GM21390 (cell line): Measurements from ENCODE around the gene GSTT4.
A peak's percentile ranks its signal among the peaks of the same experiment; 100 is the strongest.
"Not testable (repeated sequence)": the region's sequence is repeated elsewhere in the genome, so short reads cannot be mapped to it uniquely, and the experiment has no call there.

Experiments used
- ATAC-seq: cut with Tn5 transposase; IDR thresholded peaks from one replicate; pipeline ENCODE4 v1.9.1; 2021; ENCODE audit not compliant: unreplicated experiment

The GSTT4 gene

DNA sequence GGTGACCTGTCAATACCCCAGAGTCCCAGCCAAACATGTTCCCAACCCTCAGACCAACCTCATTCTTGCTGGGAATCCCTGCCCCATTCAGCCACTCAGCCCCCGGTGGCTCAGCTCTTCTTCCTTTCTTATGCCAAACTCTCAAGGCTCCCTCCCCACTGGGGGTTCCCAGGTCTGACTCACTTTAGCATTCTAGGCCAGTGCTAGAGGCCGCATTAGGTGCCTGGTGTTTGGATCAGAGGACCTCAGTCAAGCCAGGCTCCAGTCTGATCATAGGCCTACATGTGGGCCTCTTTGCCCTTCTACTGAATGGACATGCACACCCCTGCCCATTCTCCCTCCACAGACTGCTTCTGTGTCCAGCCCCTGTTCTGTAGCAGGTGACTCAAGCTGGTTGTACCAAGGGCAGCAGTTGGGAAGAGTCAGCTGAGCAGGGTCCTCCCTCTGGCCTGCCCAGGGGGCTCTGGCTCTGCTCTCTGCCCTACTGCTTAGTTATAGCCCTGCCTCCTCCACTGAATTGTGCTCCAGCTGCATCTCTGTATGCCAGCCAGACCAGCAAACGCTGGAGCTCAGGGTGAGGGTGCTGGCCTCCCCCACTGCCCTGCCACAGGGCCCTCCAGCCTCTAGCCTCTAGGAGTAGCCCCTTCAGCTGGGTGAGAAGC is 15.5 kb downstream of the GSTT4 start:
- not testable (repeated sequence) for ATAC-seq

DNA sequence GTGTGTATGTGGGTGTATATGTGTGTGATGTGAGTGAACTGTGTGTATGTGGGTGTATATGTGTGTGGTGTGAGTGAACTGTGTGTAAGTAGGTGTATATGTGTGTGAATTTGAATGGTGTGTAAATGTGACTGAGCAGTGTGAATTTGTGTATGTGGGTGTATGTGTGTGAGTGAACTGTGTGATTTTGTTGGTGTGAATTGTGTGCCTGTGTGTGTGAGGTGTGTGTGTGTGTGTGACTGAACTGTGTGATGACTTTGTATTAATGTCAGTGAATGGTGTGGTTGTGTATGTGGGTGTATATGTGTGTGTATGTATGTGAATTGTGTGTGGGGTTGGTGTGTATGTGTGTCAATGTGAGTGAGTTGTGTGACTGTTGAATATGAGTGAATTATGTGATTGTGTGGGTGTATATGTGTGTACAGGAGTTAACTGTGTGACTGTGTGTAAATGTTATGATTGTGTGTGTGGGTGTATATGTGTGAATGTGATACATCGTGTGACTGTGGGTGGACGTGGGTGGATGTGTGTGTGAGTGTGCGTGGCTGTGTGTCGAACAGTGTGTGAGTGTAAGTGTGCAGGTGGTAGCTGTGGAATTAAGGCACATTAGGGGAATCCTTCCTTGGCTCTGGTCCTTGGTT is 18.6 kb downstream of the GSTT4 start:
- ATAC-seq: not testable (repeated sequence)

DNA sequence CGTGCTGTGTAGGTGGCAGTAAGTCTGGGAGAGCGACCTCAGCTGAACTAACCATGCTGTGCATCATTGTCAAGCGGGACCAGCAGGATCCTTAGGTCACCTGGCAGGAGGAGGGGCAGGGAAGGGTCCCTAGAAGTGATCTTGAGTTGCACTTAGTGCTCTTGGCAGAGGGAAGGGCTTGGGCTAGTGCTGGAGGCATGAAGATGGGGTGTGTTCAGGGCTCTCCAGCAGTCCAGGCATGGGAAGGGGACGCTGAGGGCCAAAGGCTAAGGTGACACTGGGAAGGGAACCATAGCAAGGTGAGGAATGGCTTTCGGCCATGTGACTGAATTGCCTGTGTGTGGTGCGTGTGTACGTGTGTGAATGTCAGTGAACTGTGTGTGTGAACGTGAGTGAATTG is 19.2 kb downstream of the GSTT4 start:
- not testable (repeated sequence) for ATAC-seq

DNA sequence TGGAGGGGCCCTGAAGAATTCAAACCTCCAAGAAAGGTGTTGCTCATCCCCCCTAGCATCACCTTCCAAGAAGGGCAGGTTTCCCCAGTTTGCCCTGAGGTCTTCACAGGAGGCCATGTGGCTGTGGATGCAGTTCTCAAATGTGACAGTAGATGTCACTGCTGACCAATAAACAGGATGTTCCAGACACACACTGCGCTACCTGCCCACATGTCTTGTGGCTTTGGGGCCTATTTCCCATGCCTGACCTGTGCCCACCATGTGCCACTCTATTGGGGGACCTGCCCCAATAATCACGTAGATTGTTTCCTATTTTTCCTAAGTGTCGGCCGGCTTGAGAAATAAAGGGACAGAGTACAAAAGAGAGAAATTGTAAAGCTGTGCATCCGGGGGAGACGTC is 20.8 kb downstream of the GSTT4 start:
- ATAC-seq: no peak

DNA sequence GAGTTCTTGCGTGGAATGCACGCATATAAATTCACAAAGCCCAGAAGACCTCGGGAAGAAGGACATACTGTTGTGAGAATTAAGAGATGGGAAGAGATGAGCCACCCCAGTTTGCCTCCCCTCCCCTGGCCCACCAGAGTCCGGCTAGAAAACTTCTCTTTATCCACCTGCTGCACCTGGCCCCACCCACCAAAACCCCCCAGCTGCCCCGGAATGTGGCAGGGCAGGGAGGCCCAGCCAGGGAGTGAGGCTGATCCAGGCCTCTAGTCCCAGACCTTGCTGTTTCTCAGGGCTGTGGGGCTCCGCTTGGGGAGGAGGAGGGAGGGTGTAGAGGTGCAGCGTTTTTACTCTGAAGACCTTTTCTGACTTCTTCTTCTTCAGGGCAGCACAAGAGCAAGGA is 24.7 kb downstream of the GSTT4 start:
- ATAC-seq: not testable (repeated sequence)

DNA sequence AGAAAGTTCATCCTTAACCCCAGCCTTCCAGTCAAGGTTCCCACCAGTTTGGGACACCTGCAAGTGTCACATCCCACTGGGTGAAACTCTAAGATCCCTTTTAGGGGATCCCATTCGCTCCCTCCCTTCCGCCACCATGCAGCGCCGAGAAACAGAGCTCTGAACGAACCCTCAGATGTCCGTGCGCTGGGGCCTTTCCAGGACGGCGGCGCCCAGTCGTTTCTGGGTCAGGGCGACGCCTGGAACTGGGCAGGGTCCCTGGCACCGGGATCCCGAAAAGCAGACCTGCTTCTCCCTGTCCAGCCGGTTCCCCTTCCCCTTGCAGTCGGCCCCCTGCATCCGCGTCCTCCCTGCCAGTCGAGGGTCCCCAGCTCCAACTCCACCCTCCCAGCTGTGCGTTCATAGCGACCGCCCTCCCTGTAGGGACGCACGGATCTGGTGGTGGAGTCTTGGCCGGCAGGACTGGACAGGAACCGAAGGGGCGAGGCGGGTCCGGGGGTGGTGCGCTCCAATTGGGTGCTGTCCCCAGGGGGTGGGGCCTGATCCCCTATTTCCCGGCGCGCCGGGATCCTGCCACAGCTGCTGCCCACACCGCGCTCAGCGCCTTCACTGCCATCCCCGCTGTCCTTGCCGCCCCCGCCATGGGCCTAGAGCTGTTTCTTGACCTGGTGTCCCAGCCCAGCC is 25.6 kb downstream of the GSTT4 start, which contains the start of gene GSTT2:
Gene GSTT2, plus strand, starts transcription at position 578 of the 684 bp plus-strand sequence.
- not testable (repeated sequence) for ATAC-seq

DNA sequence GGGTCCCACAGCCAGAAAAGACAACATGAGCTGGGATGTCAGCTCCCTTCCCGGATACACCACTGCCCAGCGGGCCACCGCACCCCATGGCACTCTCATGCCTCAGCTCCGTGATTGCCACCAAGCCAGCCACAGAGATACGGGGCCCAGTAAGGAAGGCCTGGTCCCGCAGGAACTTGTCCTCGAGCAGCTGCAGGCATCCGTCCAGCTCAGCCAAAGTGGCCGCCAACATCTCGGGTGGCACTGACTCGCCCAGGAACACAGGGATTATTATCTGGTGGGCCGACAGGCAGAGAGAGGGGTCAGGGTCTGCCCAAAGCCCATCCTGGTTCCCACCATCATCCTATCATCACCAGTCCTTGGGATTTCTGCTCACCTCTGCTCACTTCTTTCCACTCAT is 27.9 kb downstream of the GSTT4 start:
- ATAC-seq: not testable (repeated sequence)

DNA sequence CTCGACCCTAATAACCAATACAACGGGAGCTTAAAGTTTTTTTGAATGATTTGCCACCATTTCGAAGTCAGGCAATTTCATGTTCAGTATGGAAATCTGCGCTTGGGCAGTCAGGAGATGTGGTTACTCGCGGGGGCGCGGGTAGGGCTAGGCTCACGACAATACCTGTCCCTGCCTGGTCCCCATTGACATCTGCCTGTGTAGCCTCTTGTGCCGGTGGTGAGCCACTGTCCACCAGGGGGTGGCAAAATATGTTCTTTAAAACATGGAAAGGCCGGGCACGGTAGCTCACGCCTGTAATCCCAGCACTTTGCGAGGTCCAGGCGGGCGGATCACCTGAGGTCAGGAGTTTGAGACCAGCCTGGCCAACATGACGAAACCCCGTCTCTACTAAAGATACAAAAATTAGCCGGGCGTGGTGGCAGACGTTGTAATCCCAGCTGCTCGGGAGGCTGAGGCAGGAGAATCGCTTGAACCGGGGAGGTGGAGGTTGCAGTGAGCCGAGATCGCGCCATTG is 30.4 kb downstream of the GSTT4 start:
- peak; percentile 38 for ATAC-seq

DNA sequence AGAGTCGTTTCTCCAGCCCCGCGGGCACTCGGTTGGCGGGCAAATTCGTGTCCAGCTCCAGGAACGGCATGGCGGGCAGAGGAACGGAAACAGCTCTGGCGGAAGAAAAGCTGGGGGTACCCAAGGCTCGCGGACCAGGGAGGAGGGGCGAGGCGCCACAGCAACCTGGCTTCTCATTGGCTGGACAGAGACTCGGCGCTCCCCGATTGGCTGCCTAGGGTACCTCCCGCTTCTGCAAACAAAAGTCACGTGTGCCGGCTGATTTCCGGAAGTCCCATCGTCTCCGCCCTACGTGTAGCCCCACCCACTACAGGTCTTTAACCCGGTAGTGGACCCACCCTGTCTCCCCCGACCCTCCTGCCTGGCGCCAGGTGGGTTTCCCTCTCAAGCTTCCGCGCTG is 30.9 kb downstream of the GSTT4 start, which contains the start of gene DDT:
Gene DDT, minus strand, starts transcription at position 97 of the 400 bp plus-strand sequence. Its CDS starts 27 bp downstream, at position 70.
- peak; percentile 71 for ATAC-seq

DNA sequence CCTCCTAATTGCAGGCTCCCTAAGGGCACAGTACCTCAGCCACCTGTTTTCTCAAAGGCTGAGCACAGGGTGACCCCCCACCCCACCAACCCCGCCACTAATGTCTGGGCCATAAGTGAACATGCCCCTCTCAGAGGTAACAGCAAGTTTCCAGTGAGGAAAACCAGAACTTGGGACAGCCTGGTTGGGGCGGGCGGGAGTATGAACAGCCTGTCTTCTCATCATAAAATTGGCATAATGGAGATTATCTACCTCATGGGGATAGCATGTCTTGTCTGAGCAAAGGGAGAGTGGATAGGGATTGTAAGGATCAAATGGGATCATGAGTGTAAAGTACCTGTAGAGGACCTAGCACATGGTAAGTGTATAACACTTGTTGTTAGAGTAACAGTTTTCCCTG is 33.3 kb downstream of the GSTT4 start:
- not testable (repeated sequence) for ATAC-seq

DNA sequence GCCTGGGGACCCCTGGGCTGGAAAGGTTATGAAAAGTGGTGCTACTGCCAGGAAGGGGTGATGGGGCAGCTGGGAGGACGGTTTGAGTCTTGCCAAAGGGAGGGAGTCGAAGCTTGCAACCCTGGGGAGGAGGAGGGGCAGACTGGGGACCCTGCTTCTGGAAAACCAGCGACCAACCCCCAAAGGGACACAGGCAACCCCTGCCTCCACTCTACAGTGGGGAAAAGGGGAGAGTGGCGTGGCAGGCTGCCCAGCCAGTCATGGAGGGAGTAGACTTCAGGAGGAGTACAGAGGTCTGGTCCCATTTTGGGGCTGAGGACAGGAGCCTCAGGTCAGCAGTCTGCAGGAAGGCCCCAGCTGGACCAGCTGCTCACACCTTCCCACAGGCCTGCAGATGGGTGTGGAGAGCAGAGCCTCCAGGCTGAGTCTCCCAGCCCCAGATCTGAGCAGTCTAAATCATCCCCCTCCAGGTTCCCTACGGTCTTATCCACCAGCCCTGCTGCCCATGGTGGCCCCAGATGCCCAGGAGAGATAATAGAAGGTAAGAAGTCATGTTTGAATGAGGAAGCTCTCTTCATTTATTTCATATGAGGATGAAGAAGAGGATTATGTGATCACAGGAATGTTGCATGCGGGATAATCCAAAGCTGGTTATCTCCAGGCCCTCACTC is 34.3 kb downstream of the GSTT4 start:
- no peak for ATAC-seq

DNA sequence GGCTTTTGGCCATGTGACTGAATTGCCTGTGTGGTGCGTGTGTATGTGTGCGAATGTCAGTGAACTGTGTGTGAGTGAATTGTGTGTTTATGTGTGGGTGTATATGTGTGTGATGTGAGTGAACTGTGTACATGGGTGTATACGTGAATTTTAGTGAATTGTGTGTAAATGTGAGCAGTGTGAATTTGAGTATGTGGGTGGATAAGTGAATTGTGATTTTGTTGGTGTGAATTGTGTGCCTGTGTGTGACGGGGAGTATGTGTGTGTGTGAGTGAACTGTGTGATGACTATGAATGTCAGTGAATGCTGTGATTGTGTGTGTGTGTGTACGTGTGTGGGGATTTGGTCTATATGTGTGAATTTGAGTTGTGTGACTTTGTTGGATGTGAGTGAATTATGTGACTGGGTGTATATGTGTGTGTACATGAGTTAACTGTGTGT is 35.0 kb downstream of the GSTT4 start:
- ATAC-seq: no peak

DNA sequence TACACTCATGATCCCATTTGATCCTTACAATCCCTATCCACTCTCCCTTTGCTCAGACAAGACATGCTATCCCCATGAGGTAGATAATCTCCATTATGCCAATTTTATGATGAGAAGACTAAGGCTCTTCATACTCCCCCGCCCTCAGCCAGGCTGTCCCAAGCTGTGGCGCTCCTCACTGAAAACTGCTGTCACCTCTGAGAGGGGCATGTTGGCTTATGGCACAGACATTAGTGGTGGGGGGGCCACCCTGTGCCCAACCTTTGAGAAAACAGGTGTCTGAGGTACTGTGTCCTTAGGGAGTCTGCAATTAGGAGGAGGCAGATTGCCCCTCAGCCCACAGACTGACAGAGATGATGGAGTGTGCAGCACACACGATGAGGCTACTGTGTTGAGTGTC is 36.2 kb downstream of the GSTT4 start:
- ATAC-seq: no peak

DNA sequence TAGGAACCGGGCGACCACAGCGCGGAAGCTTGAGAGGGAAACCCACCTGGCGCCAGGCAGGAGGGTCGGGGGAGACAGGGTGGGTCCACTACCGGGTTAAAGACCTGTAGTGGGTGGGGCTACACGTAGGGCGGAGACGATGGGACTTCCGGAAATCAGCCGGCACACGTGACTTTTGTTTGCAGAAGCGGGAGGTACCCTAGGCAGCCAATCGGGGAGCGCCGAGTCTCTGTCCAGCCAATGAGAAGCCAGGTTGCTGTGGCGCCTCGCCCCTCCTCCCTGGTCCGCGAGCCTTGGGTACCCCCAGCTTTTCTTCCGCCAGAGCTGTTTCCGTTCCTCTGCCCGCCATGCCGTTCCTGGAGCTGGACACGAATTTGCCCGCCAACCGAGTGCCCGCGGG is 38.7 kb downstream of the GSTT4 start, which contains the start of gene DDTL:
Gene DDTL, plus strand, starts transcription at position 321 of the 400 bp plus-strand sequence. Its CDS starts 27 bp downstream, at position 348.
- peak; percentile 79 for ATAC-seq

DNA sequence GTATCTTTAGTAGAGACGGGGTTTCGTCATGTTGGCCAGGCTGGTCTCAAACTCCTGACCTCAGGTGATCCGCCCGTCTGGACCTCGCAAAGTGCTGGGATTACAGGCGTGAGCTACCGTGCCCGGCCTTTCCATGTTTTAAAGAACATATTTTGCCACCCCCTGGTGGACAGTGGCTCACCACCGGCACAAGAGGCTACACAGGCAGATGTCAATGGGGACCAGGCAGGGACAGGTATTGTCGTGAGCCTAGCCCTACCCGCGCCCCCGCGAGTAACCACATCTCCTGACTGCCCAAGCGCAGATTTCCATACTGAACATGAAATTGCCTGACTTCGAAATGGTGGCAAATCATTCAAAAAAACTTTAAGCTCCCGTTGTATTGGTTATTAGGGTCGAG is 39.2 kb downstream of the GSTT4 start:
- peak; percentile 34 for ATAC-seq

DNA sequence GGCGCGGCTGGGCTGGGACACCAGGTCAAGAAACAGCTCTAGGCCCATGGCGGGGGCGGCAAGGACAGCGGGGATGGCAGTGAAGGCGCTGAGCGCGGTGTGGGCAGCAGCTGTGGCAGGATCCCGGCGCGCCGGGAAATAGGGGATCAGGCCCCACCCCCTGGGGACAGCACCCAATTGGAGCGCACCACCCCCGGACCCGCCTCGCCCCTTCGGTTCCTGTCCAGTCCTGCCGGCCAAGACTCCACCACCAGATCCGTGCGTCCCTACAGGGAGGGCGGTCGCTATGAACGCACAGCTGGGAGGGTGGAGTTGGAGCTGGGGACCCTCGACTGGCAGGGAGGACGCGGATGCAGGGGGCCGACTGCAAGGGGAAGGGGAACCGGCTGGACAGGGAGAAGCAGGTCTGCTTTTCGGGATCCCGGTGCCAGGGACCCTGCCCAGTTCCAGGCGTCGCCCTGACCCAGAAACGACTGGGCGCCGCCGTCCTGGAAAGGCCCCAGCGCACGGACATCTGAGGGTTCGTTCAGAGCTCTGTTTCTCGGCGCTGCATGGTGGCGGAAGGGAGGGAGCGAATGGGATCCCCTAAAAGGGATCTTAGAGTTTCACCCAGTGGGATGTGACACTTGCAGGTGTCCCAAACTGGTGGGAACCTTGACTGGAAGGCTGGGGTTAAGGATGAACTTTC is 44.0 kb downstream of the GSTT4 start, which contains the start of gene GSTT2B:
Gene GSTT2B, minus strand, starts transcription at position 112 of the 688 bp plus-strand sequence. Its CDS starts 64 bp downstream, at position 48.
- not testable (repeated sequence) for ATAC-seq

DNA sequence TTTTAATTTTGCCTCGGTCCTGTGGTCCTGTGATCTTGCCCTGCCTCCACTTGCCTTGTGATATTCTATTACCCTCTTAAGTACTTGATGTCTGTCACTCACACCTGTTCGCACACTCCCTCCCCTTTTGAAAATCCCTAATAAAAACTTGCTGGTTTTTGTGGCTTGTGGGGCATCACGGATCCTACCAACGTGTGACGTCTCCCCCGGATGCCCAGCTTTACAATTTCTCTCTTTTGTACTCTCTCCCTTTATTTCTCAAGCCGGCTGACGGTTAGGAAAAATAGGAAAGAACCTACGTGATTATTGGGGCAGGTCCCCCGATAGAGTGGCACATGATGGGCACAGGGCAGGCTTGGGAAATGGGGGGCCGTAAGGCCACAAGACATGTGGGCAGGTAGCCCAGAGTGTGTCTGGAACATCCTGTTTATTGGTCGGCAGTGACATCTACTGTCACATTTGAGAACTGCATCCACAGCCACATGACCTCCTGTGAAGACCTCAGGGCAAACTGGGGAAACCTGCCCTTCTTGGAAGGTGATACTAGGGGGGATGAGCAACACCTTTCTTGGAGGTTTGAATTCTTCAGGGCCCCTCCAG is 48.9 kb downstream of the GSTT4 start:
- ATAC-seq: not testable (repeated sequence)

DNA sequence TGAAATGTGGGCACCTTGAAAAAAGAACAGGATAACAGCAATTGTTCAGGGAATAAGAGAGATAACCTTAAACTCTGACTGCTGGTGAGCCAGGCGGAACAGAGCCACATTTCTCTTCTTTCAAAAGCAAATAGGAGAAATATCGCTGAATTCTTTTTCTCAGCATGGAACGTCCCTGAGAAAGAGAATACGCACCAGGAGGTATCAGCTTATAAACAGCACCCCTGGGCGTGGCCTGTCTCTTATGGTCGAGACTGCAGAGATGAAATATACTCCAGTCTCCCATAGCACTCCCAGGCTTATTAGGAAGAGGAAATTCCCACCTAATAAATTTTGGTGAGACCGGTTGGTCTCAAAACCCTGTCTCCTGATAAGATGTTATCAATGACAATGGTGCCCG is 49.4 kb downstream of the GSTT4 start:
- not testable (repeated sequence) for ATAC-seq

DNA sequence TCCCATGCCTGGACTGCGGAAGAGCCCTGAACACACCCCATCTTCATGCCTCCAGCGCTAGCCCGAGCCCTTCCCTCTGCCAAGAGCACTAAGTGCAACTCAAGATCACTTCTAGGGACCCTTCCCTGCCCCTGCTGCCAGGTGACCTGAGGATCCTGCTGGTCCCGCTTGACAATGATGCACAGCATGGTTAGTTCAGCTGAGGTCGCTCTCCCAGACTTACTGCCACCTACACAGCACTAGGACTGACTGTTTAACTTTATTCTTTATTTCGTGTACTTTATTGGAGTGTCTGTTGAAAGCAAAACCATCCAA is 50.3 kb downstream of the GSTT4 start:
- not testable (repeated sequence) for ATAC-seq
